LHCN-M2 (cell line): Measurements from ENCODE around the gene RSPH1. TPM values are rescaled to one million over a fixed set of nuclear protein-coding genes. Genes with fewer than 3 reads are reported as not detected.

Experiments used
- DNase-seq: peaks from one replicate; pipeline ENCODE4 v3.0.0-alpha.2; 2012; ENCODE audit warnings: low read depth
- total RNA-seq: library from RNA; depleted of rRNA; stranded (reverse); fragments of >200 nt; gene quantifications from 2 replicates; pipeline ENCODE4 v1.2.3, GENCODE V29; 2014; rRNA removed

RSPH1 gene
- total RNA-seq, 1 experiment from 2014 or later, result not detected

DNA sequence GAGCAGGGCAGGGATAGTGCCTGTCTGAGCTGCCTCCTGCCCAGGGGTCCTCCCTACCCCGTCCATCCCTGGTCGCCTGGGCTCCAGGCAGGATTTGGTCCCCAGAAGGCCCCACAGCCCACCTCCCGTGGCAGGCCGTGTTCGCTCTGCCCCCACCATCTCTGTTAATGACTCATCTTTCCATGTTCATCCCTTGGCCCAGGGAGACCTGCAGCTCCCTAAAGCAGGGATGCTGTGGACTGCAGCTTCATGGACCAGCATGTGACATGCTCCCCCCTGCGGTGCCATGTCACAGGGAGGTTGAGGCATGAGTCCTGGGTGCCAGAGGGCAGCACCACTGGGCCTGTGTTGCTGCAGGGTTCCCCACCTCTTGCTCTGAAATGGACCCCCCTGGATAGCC, 65.5 kb downstream of the RSPH1 start:
- DNase-seq, result no peak

DNA sequence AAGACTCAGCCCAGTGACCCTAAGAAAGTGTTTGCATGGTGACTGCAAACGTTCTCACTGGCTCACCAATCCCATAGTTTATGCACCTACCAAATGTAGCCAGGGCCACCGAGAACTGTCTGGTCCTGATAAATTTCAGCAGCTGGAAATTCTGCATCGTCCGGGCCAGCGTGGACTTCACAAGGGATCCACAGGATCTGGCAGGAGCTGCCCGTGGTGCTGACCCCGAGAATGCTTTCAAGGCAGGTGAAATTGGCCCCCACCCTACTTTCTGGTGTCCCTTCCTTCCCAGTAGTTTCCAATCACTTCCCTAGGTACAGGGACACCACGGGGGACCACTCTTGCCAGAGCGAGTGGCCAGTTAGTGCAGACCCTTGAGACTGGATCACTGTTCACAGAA, 66.2 kb downstream of the RSPH1 start:
- DNase-seq, result no peak

DNA sequence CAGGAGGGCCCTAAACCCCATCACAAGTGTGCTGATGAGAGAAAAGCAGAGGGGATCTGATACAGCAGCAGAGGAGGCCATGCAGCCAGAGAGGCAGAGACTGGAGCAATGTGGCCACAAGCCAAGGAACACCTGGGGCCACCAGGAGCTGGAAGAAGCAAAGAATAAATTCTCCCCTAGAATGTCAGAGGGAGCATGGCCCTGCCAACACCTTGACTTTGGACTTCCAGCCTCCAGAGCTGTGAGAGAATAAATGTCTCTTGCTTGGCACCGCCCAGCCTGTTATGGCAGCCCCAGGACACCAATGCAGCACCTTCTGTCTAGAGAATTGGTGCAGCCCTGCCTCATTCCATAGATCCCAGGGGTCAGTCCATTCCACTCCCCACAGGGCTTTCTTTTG, 67.0 kb downstream of the RSPH1 start:
- DNase-seq, result no peak

DNA sequence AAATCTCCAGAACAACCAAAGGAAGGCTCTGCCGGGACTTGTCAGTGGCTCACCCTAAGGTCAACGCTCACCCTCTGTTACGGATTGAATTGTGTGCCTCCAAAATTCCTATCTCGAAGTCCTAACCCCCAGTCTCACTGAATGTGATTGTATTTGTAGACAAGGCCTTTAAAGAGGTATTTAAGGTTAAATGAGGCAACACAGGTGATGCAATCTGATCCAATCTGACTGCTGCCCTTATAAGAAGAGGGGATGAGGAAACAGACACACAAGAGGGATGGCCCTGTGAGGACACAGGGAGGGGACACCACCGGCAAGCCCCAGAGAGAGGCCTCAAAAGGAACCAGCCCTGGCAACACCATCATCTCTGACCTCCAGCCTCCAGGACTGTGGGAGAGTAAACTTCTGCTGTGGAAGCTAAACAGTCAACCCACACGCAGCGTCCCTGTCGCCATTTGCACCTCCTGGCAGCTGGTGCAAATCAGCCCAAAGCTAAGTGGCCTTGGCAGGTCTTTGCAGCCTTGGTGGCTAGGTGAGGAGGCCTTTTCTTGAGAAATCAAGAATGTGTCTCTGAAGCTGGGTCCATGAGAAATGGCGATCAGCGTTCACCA, 68.1 kb downstream of the RSPH1 start:
- no peak for DNase-seq

DNA sequence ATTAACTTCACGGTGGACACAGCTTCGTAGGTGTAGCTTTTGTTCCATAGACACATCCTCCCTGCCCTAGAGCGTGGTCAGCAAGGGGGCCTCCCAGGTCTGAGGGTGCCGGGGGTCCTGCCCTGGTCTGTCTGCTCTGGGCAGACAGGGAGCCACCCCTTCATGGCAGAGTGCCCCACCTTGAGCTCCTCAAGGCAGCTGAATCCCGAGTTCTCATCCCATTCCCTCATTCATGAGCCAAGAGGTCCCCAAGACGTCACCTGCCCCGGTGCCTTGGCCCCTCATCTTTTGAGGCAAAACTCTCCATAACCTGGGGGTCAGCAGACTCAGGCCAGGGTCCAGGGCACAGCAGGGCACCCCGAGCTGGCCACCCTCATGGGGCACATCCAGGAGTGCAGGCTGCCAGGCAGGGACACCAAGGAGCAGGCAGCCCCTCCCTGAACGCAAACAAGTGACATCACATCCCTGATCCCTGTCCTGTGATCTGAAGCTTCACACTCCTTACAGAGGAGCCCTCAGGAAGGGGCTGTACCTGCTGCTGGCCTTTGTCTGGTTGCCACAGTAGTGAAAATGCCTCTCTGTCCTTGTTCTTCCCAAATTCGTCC, 69.0 kb downstream of the RSPH1 start:
- DNase-seq, result no peak

DNA sequence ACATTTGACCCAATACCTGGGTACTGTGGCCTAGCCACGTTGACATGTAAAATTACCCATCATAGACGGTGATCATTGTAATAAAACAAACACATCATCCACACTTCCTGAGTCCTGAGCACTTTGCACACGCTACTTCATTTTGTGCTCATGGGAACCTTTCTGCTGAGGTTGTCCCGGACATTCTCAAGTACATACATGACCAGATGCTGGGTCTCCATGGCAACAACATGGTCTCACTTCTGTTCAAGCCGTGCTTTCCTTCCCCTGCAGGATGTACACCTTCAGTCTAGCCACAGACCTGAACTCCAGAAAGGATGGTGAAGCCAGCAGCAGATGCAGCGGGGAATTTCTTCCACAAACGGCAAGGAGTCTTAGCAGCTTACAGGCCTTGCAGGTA, 69.6 kb downstream of the RSPH1 start:
- DNase-seq, result no peak

DNA sequence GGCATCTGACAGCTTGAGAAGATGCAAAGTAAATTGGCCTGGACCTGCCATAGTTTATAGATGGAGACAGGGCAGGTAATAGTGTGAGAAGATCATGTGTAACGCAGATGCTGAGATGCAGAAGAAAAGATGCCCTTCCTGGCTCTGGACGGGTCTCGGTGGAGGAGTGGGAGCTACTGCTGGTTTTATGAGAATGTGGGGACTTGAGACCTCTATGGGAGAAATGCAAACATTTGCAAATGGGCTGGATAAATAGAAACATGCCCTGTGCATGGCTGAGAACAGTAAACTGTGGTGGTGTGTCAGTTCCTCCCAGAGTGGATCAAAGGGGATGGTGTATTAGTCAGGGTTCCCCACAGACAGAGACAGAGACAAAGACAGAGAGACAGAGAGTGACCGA, 70.4 kb downstream of the RSPH1 start:
- no peak for DNase-seq

DNA sequence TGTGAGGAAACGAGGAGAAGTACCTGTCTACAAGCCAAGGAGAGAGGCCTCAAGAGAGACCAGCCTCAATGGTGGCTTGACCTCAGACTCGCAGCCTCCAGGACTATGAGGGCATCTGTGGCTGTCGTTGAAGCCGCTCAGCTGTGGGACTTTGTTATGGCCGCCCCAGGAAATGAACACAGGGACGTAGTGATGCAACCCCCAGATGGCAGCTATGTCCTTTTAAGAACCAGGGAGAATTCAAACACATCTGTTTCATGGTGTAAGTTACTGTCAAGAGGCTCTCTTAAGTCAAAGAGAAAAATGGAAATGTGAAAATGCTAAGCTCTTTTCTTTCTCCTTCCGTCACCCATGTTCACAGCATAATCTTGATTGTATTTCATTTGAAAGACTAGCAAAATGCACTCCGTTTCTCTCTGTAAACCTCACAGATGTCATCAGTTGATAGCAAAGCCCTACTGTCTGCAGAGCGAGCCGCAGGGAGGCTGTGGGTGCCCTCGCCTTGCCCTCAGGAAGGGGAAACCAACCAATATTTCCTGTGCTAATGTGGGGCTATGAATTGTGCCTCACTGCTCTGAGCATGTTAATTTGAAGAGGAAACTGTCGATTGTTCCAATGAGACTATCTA, 71.0 kb downstream of the RSPH1 start:
- DNase-seq, result no peak

DNA sequence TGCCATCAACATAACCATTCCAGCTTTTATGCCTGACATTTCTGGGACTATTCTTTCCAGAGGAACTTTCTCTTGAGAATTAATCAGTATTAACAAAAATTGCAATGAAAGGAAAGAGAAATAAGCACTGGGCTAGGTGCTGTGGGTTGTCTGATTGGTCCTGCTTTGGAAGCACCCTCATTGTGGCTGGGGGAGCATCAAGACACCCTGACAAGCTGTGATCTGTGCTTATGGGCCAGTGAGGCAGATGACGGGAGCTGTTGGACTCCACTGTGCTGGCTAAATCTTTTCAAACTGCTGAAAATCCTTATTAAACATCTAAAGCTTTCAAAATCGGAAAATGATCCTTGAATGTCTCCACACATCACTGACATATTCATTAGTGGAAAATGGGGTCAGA, 72.3 kb downstream of the RSPH1 start:
- no peak for DNase-seq

GRCh38 chr21:42423197-42423675, 72.8 kb downstream of the RSPH1 start:
- no peak for DNase-seq

Other genes starting within 250 kb of the RSPH1 start
- not detected in 2 replicates for gene TFF3, start 180.8 kb downstream of the RSPH1 start, total RNA-seq
- gene TFF2, start 145.2 kb downstream of the RSPH1 start, total RNA-seq, result not detected in 2 replicates
- not detected in 2 replicates for gene TFF1, start 129.7 kb downstream of the RSPH1 start, total RNA-seq
- gene TMPRSS3, start 100.2 kb downstream of the RSPH1 start, total RNA-seq, result not detected in 2 replicates
- gene UBASH3A, start 92.3 kb downstream of the RSPH1 start, total RNA-seq, result not detected in 2 replicates
- gene SLC37A1, start 17.6 kb upstream of the RSPH1 start, total RNA-seq, result not detected in 2 replicates
- not detected in 2 replicates for gene PDE9A, start 157.4 kb upstream of the RSPH1 start, total RNA-seq